ENCODE measurements around the gene CLMN. TPM values are rescaled to one million over a fixed set of nuclear protein-coding genes. Genes with fewer than 3 reads are reported as not detected.

Gene CLMN
- total and polyA plus RNA-seq, 8 donors: 17.4 to 78.1 (median 59.8) TPM

- Histone ChIP-seq H3K4me3 (no peak overlapping the region), H3K4me1 (peaks cover 18 to 29% (median 25%) of the 10 kb centered on the region in 3 donors), H3K9me3 (no peaks in the 10 kb centered on the region), H3K36me3 (no peaks in the 10 kb centered on the region), H3K27ac (peak overlapping the region in 2 of 4 donors; percentile 9 to 20), H3K27me3 (no peaks in the 10 kb centered on the region)
- intact Hi-C loops (cut with DNase I): no loop called here
- DNase-seq (no peak), ATAC-seq (no peak), FAIRE-seq (no peak)
- 75 to 76% methylated on average over 7 of the region's 7 CpGs for WGBS, 2 donors
- TF ChIP-seq CTCF (IDR thresholded peaks at IDR 0.05): no peak
Observed at GRCh38 chr14:95294320-95294719, 25.4 kb downstream of the CLMN start.

- Histone ChIP-seq H3K4me1 (peaks cover 18 to 29% (median 25%) of the 10 kb centered on the region in 3 donors), H3K4me3 (no peak overlapping the region), H3K9me3 (no peaks in the 10 kb centered on the region), H3K27ac (peak overlapping the region in 1 of 4 donors; percentile 41), H3K27me3 (no peaks in the 10 kb centered on the region), H3K36me3 (no peaks in the 10 kb centered on the region)
- ATAC-seq (no peak), DNase-seq (no peak), FAIRE-seq (no peak)
- 72 to 75% methylated on average over 5 of the region's 5 CpGs for WGBS, 2 donors
- intact Hi-C loops (cut with DNase I): no loop called here
- no peak for TF ChIP-seq CTCF (IDR thresholded peaks at IDR 0.05)
Observed at GRCh38 chr14:95293449-95293848, 26.3 kb downstream of the CLMN start.

- Histone ChIP-seq H3K27ac (peak overlapping the region; percentile 17 to 82 (median 52)), H3K4me3 (no peak overlapping the region), H3K4me1 (peaks cover 18 to 29% (median 25%) of the 10 kb centered on the region in 3 donors), H3K27me3 (no peaks in the 10 kb centered on the region), H3K9me3 (no peaks in the 10 kb centered on the region), H3K36me3 (no peaks in the 10 kb centered on the region)
- intact Hi-C loops (cut with DNase I): no loop called here
- no peak for DNase-seq
- WGBS, 2 donors: 49 to 59% methylated on average over 8 of the region's 8 CpGs
- no peak for TF ChIP-seq CTCF (IDR thresholded peaks at IDR 0.05)
- FAIRE-seq: no peak
- ATAC-seq: no peak
Observed at GRCh38 chr14:95292660-95293425, 26.9 kb downstream of the CLMN start.

GRCh38 chr14:95291859-95292542 lies 27.7 kb downstream of the CLMN start:
- intact Hi-C loops (cut with DNase I): no loop called here
- H3K4me1 ChIP-seq: peaks cover 18 to 29% (median 25%) of the 10 kb centered on the region in 3 donors
- FAIRE-seq: no peak
- no peaks in the 10 kb centered on the region for H3K36me3 ChIP-seq
- H3K27ac ChIP-seq: peak overlapping the region; percentile 70 to 82 (median 81)
- ATAC-seq: peak; percentile 41 to 55 (median 50)
- no peaks in the 10 kb centered on the region for H3K27me3 ChIP-seq
- DNase-seq: peak; percentile 59 to 86 (median 78)
- H3K9me3 ChIP-seq: no peaks in the 10 kb centered on the region
- H3K4me3 ChIP-seq: no peak overlapping the region
- TF ChIP-seq CTCF (IDR thresholded peaks at IDR 0.05): no peak
- WGBS, 2 donors: 42 to 46% methylated on average over 6 of the region's 6 CpGs
